Thoracic aorta (tissue), 2 donors: ENCODE data around the gene STOX1. TPM values are rescaled to one million over a fixed set of nuclear protein-coding genes. Genes with fewer than 3 reads are reported as not detected.
"Not testable (repeated sequence)": the region's sequence is repeated elsewhere in the genome, so short reads cannot be mapped to it uniquely, and the experiment has no call there.

ENCODE experiments used
- ATAC-seq: fragments of 150-250 bp; one replicate; pipeline ENCODE4 v1.8.0; 2017; ENCODE audit warnings: low read depth; ENCODE audit not compliant: insufficient number of reproducible peaks, low FRiP score
- DNase-seq: peaks from one replicate; pipeline ENCODE4 v3.0.0-alpha.2; 2020; ENCODE audit warnings: low spot score
- H3K27ac ChIP-seq, 2 donors: fragments of 200-600 bp; sonication (generic); 1 replicate in 1 of 2; 2 replicates in 1 of 2; pipeline ENCODE4 v1.5.1; 2016; ENCODE audit warnings: mild to moderate bottlenecking in 2 of 2, moderate library complexity in 2 of 2
- H3K27me3 ChIP-seq: fragments of 200-600 bp; sonication (generic); replicated peaks from 2 replicates; pipeline ENCODE4 v1.6.0; 2016; ENCODE audit warnings: mild to moderate bottlenecking; ENCODE audit not compliant: insufficient read depth
- H3K36me3 ChIP-seq: fragments of 200-600 bp; sonication (generic); one replicate; pipeline ENCODE4 v1.5.1; 2016
- H3K4me1 ChIP-seq, 2 donors: fragments of 200-600 bp; sonication (generic); 1 replicate in 1 of 2; 2 replicates in 1 of 2; pipeline versions ENCODE4 v1.5.1 to v1.6.0; 2016; ENCODE audit warnings: low read depth in 2 of 2, mild to moderate bottlenecking in 1 of 2; ENCODE audit not compliant: control insufficient read depth in 1 of 2
- H3K4me3 ChIP-seq: fragments of 200-600 bp; sonication (generic); 2 replicates; pipeline ENCODE4 v1.5.1; 2016; ENCODE audit warnings: mild to moderate bottlenecking
- H3K9me3 ChIP-seq: fragments of 200-600 bp; sonication (generic); 2 replicates; pipeline ENCODE4 v1.5.1; 2016
- CTCF ChIP-seq: fragments of 200-600 bp; sonication (generic); IDR thresholded peaks from one replicate; pipeline ENCODE4 v1.5.1; 2019; ENCODE audit warnings: antibody characterized with exemption
- total RNA-seq, 2 donors: library from RNA; depleted of rRNA; stranded (reverse); fragments of >200 nt; gene quantifications; one replicate each; pipeline versions ENCODE4 v1.1.0 to v1.2.3, GENCODE V29; 2016

STOX1 gene
- total RNA-seq, 2 donors from 2014 or later: 0.14 TPM; not detected in 1

GRCh38 chr10:68829952-68830351 is 2.6 kb downstream of the STOX1 start:
- no peak for ATAC-seq
- TF ChIP-seq CTCF: no peak
- no peaks in the 10 kb centered on the region for H3K27me3 ChIP-seq
- DNase-seq: no peak
- no peaks in the 10 kb centered on the region for H3K36me3 ChIP-seq
- H3K9me3 ChIP-seq: no peaks in the 10 kb centered on the region
- peaks cover 4 to 6% of the 10 kb centered on the region in 2 donors for H3K4me1 ChIP-seq
- no peak overlapping the region for H3K27ac ChIP-seq
- H3K4me3 ChIP-seq: no peak overlapping the region

- Histone ChIP-seq H3K4me3 (no peak overlapping the region), H3K9me3 (no peaks in the 10 kb centered on the region), H3K27me3 (no peaks in the 10 kb centered on the region), H3K36me3 (no peaks in the 10 kb centered on the region), H3K27ac (no peak overlapping the region), H3K4me1 (peaks cover 0 to under 1% of the 10 kb centered on the region in 2 donors)
- no peak for ATAC-seq
- DNase-seq: no peak
- no peak for TF ChIP-seq CTCF
These were observed 4.7 kb downstream of the STOX1 start for GRCh38 chr10:68831961-68832455.

- Histone ChIP-seq H3K4me3 (no peak overlapping the region), H3K27me3 (no peaks in the 10 kb centered on the region), H3K9me3 (no peaks in the 10 kb centered on the region), H3K4me1 (no peaks in the 10 kb centered on the region), H3K27ac (no peak overlapping the region), H3K36me3 (no peaks in the 10 kb centered on the region)
- no peak for DNase-seq
- no peak for TF ChIP-seq CTCF
- ATAC-seq: no peak
These were observed 5.3 kb downstream of the STOX1 start for GRCh38 chr10:68832601-68833000.

GRCh38 chr10:68837626-68838322 is 10.4 kb downstream of the STOX1 start:
- H3K36me3 ChIP-seq: no peaks in the 10 kb centered on the region
- H3K4me3 ChIP-seq: no peak overlapping the region
- DNase-seq (no peak), ATAC-seq (no peak)
- no peak for TF ChIP-seq CTCF
- H3K27me3 ChIP-seq: no peaks in the 10 kb centered on the region
- H3K9me3 ChIP-seq: no peaks in the 10 kb centered on the region
- H3K4me1 ChIP-seq: no peaks in the 10 kb centered on the region
- no peak overlapping the region for H3K27ac ChIP-seq

GRCh38 chr10:68840650-68841049 is 13.3 kb downstream of the STOX1 start:
- not testable (repeated sequence) for H3K4me3 ChIP-seq, H3K9me3 ChIP-seq, ATAC-seq, H3K4me1 ChIP-seq, H3K36me3 ChIP-seq, H3K27me3 ChIP-seq, DNase-seq, H3K27ac ChIP-seq

GRCh38 chr10:68848281-68848680 is 20.9 kb downstream of the STOX1 start:
- Histone ChIP-seq H3K4me3 (no peak overlapping the region), H3K27me3 (no peaks in the 10 kb centered on the region), H3K27ac (no peak overlapping the region), H3K9me3 (no peaks in the 10 kb centered on the region), H3K4me1 (no peaks in the 10 kb centered on the region), H3K36me3 (no peaks in the 10 kb centered on the region)
- no peak for ATAC-seq
- no peak for TF ChIP-seq CTCF
- no peak for DNase-seq
